GM19452 (cell line): ENCODE results near the gene FERMT3.

Experiments
- ATAC-seq: cut with Tn5 transposase; IDR thresholded peaks from one replicate; pipeline ENCODE4 v1.9.1; 2021; ENCODE audit not compliant: unreplicated experiment

Gene FERMT3

GRCh38 chr11:64219354-64219684 lies 12.8 kb downstream of the FERMT3 start:
- no peak for ATAC-seq

GRCh38 chr11:64219755-64220154 lies 13.2 kb downstream of the FERMT3 start:
- ATAC-seq: no peak

GRCh38 chr11:64220271-64220670 lies 13.8 kb downstream of the FERMT3 start:
- ATAC-seq: no peak

- no peak for ATAC-seq
Observed at GRCh38 chr11:64220798-64221197, 14.3 kb downstream of the FERMT3 start.

GRCh38 chr11:64222651-64223000 lies 16.1 kb downstream of the FERMT3 start:
- no peak for ATAC-seq

GRCh38 chr11:64223001-64223651 lies 16.6 kb downstream of the FERMT3 start:
- ATAC-seq: no peak

- no peak for ATAC-seq
Observed at GRCh38 chr11:64224151-64224890, 17.8 kb downstream of the FERMT3 start.

GRCh38 chr11:64224891-64225607 lies 18.5 kb downstream of the FERMT3 start:
- ATAC-seq: no peak

GRCh38 chr11:64225608-64226506 lies 19.3 kb downstream of the FERMT3 start, which contains the start of the genes NUDT22 and TRPT1:
Gene NUDT22, plus strand, starts transcription at chr11:64226274. Its CDS starts 379 bp downstream, at chr11:64226653.
Gene TRPT1, minus strand, starts transcription at chr11:64226186. Its CDS starts 326 bp downstream, at chr11:64225860.
- ATAC-seq: peak; percentile 49

GRCh38 chr11:64226507-64227051 lies 20.1 kb downstream of the FERMT3 start:
- no peak for ATAC-seq

- ATAC-seq: no peak
Observed at GRCh38 chr11:64227405-64227956, 21.0 kb downstream of the FERMT3 start.

GRCh38 chr11:64229090-64229743 lies 22.7 kb downstream of the FERMT3 start:
- ATAC-seq: no peak

- no peak for ATAC-seq
Observed at GRCh38 chr11:64229744-64230170, 23.2 kb downstream of the FERMT3 start.

- peak; percentile 55 for ATAC-seq
Observed at GRCh38 chr11:64230171-64230984, 23.9 kb downstream of the FERMT3 start, which contains the start of gene DNAJC4. Gene DNAJC4, plus strand, starts transcription at chr11:64230548. Its CDS starts 307 bp downstream, at chr11:64230855.

GRCh38 chr11:64230985-64231365 lies 24.5 kb downstream of the FERMT3 start:
- no peak for ATAC-seq

GRCh38 chr11:64231546-64231945 lies 25.0 kb downstream of the FERMT3 start:
- ATAC-seq: no peak

- ATAC-seq: no peak
Observed at GRCh38 chr11:64232182-64232966, 25.9 kb downstream of the FERMT3 start.

GRCh38 chr11:64232967-64233315 lies 26.4 kb downstream of the FERMT3 start:
- no peak for ATAC-seq
